ENCODE measurements around the gene UBE2F.

DNA sequence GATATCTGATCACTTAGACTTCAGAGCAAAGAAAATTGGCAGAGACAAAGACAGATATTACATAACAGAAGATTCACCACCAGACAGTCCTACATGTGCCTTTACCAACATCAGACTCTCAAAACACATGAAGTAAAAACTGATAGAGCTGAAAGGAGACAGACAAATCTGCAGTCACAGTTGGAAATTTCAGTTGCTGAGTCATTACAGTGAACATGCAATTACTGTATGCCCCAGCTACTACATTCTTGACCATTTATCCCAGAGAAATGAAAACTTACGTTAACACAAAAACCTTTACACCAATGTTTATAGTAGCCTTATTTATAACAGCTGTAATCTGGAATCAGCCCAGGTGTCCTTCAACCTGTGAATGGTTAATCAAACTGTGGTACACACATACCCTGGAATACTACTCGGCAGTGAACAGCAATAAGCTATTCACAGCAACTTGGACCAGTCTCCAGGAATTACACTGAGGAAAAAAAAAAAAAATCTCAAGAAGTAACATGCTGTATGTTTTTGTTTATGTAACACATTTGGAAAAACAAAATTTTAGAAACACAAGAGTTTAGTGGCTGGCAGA lies 86.5 kb downstream of the UBE2F start:
- TF ChIP-seq, protein P1, sequence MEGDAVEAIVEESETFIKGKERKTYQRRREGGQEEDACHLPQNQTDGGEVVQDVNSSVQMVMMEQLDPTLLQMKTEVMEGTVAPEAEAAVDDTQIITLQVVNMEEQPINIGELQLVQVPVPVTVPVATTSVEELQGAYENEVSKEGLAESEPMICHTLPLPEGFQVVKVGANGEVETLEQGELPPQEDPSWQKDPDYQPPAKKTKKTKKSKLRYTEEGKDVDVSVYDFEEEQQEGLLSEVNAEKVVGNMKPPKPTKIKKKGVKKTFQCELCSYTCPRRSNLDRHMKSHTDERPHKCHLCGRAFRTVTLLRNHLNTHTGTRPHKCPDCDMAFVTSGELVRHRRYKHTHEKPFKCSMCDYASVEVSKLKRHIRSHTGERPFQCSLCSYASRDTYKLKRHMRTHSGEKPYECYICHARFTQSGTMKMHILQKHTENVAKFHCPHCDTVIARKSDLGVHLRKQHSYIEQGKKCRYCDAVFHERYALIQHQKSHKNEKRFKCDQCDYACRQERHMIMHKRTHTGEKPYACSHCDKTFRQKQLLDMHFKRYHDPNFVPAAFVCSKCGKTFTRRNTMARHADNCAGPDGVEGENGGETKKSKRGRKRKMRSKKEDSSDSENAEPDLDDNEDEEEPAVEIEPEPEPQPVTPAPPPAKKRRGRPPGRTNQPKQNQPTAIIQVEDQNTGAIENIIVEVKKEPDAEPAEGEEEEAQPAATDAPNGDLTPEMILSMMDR (conservative IDR thresholded peaks at IDR 0.05 in 1 of 2, IDR thresholded peaks at IDR 0.05 in 1 of 2; ENCODE audit: low read depth in 1 of 2, low read length in 2 of 2) = no peak
- no peak for TF ChIP-seq EZH2 (IDR thresholded peaks at IDR 0.05; ENCODE audit: low read length, missing control alignments)

Data from fibroblast of lung (primary cell).